HCT116 (cell line): ENCODE results near the gene SUPT16H. TPM values are rescaled to one million over a fixed set of nuclear protein-coding genes. Genes with fewer than 3 reads are reported as not detected.

ENCODE experiments used
- ATAC-seq: fragments of 200-7000 bp; cut with Tn5 transposase; 2 replicates; pipeline ENCODE4 v1.9.1; 2020; ENCODE audit warnings: mild to moderate bottlenecking, moderate library complexity
- BruUV-seq: library from RNA; stranded (reverse); fragments of 400-500 nt; replicated peaks from 2 replicates; lab custom pipeline; 2021; lab: Mats Ljungman, UMichigan
- CTCF ChIA-PET: fragments of 300-600 bp; sonication (Branson Sonifier 250); formaldehyde crosslinking; loops from one replicate; lab custom pipeline; 2021; ENCODE audit warnings: antibody characterized with exemption; lab: Charles Lee
- POLR2A ChIA-PET: fragments of 300-600, 350-600 bp; sonication (Branson Sonifier 250); formaldehyde crosslinking; loops from one replicate; lab custom pipeline; 2021; ENCODE audit warnings: antibody characterized with exemption; lab: Charles Lee
- RAD21 ChIA-PET, 2 experiments: fragments of 300-600 bp; sonication (Branson Sonifier 250); formaldehyde crosslinking; loops; one replicate each; lab custom pipeline; 2023; ENCODE audit warnings: low total read pairs in 2 of 2; ENCODE audit not compliant: uncharacterized antibody in 2 of 2, unreplicated experiment in 2 of 2, low non-redundant PET in 1 of 2; lab: Charles Lee
- DNase-seq: peaks from one replicate; pipeline ENCODE4 v3.0.0-alpha.2; 2010; ENCODE audit warnings: low read depth, low spot score
- H2AFZ ChIP-seq: fragments of 200-600 bp; shearing (Covaris generic), sonication (generic); 2 replicates; pipeline ENCODE4 v1.6.1; 2017; ENCODE audit warnings: low read depth, mixed run types, mixed read lengths, antibody characterized with exemption, low read length; ENCODE audit not compliant: poor library complexity, severe bottlenecking
- H3K27ac ChIP-seq: 2 replicates; pipeline ENCODE4 v1.5.1; 2012; ENCODE audit warnings: low read depth, low read length
- H3K27me3 ChIP-seq: fragments of 200-600 bp; sonication (generic); 2 replicates; pipeline ENCODE4 v1.6.1; 2016; ENCODE audit warnings: mixed run types, low read length, mixed read lengths; ENCODE audit not compliant: insufficient read depth
- H3K36me3 ChIP-seq, 2 experiments: fragments of 200-500 bp in 1 of 2; fragments of 200-600 bp in 1 of 2; sonication (Bioruptor generic) in 1 of 2; sonication (generic) in 1 of 2; 2 replicates each; pipeline versions ENCODE4 v1.5.1 to v1.6.1; 2014 to 2016; ENCODE audit warnings: low read length in 2 of 2, inconsistent platforms in 1 of 2, mixed read lengths in 1 of 2, mixed run types in 1 of 2; ENCODE audit not compliant: insufficient read depth in 2 of 2, control insufficient read depth in 1 of 2
- H3K4me1 ChIP-seq, 2 experiments: fragments of 200-600 bp in 1 of 2; sonication (generic) in 1 of 2; 2 replicates each; pipeline versions ENCODE4 v1.5.1 to v1.6.1; 2012 to 2017; ENCODE audit warnings: low read length in 2 of 2, inconsistent platforms in 1 of 2, mild to moderate bottlenecking in 1 of 2, mixed read lengths in 1 of 2, mixed run types in 1 of 2, moderate library complexity in 1 of 2; ENCODE audit not compliant: insufficient read depth in 2 of 2, control insufficient read depth in 1 of 2
- H3K4me2 ChIP-seq: fragments of 200-600 bp; sonication (generic); 2 replicates; pipeline ENCODE4 v1.6.1; 2017; ENCODE audit warnings: mixed run types, low read length, mixed read lengths
- H3K4me3 ChIP-seq, 2 experiments: fragments of 200-600 bp in 1 of 2; sonication (generic) in 1 of 2; replicated peaks in 1 of 2; 2 replicates each; pipeline ENCODE4 v1.5.1; 2011 to 2016; ENCODE audit warnings: low read length in 2 of 2, control low read depth in 1 of 2, low read depth in 1 of 2, mild to moderate bottlenecking in 1 of 2, mixed read lengths in 1 of 2, mixed run types in 1 of 2
- H3K79me2 ChIP-seq: fragments of 200-600 bp; sonication (generic); 2 replicates; pipeline ENCODE4 v1.6.1; 2017; ENCODE audit warnings: mild to moderate bottlenecking, mixed run types, low read length, moderate library complexity, mixed read lengths; ENCODE audit not compliant: insufficient read depth
- H3K9ac ChIP-seq: fragments of 200-600 bp; sonication (generic); 2 replicates; pipeline ENCODE4 v1.6.1; 2016; ENCODE audit warnings: low read length, mixed read lengths
- H3K9me2 ChIP-seq: fragments of 200-600 bp; sonication (generic), shearing (Covaris generic); 2 replicates; pipeline ENCODE4 v1.6.1; 2017; ENCODE audit warnings: mixed run types, mild to moderate bottlenecking, moderate library complexity; ENCODE audit not compliant: insufficient read depth
- H3K9me3 ChIP-seq, 2 experiments: fragments of 200-500 bp in 1 of 2; fragments of 200-600 bp in 1 of 2; sonication (Bioruptor generic) in 1 of 2; sonication (generic) in 1 of 2; 2 replicates each; pipeline ENCODE4 v1.6.1; 2014 to 2017; ENCODE audit warnings: low read length in 2 of 2, mixed read lengths in 2 of 2, inconsistent platforms in 1 of 2, low read depth in 1 of 2, mild to moderate bottlenecking in 1 of 2, mixed run types in 1 of 2, moderate library complexity in 1 of 2; ENCODE audit not compliant: control insufficient read depth in 1 of 2, insufficient read depth in 1 of 2
- H4K20me1 ChIP-seq: fragments of 200-600 bp; sonication (generic), shearing (Covaris generic); 2 replicates; pipeline ENCODE4 v1.6.1; 2017; ENCODE audit warnings: mixed run types, mild to moderate bottlenecking, moderate library complexity; ENCODE audit not compliant: insufficient read depth
- CBX3 ChIP-seq: IDR thresholded peaks from 2 replicates; pipeline ENCODE4 v1.6.1; 2012; ENCODE audit warnings: low read depth
- CTCF ChIP-seq, 3 experiments: fragments of 200-600 bp in 1 of 3; sonication (generic) in 1 of 3; IDR thresholded peaks in 2 of 3; conservative IDR thresholded peaks in 1 of 3; 2 replicates each; pipeline ENCODE4 v1.5.1; 2012 to 2017; ENCODE audit warnings: low read depth in 2 of 3, low read length in 2 of 3, antibody characterized with exemption in 1 of 3, borderline replicate concordance in 1 of 3, control low read depth in 1 of 3, mild to moderate bottlenecking in 1 of 3, mixed read lengths in 1 of 3, mixed run types in 1 of 3, moderate library complexity in 1 of 3; ENCODE audit not compliant: insufficient read depth in 1 of 3
- EZH2phosphoT487 ChIP-seq: fragments of 200-600 bp; IDR thresholded peaks from 2 replicates; pipeline ENCODE4 v1.6.1; 2018; ENCODE audit warnings: antibody characterized with exemption, borderline replicate concordance
- MAX ChIP-seq: IDR thresholded peaks from 2 replicates; pipeline ENCODE4 v1.6.1; 2012
- POLR2A ChIP-seq: IDR thresholded peaks from 2 replicates; pipeline ENCODE4 v1.7.0; 2011; ENCODE audit warnings: borderline replicate concordance; ENCODE audit not compliant: insufficient read depth, insufficient read length; ENCODE audit errors: extremely low read depth
- SIN3A ChIP-seq: IDR thresholded peaks from 2 replicates; pipeline ENCODE4 v1.6.1; 2012; ENCODE audit warnings: low read depth
- SP1 ChIP-seq: IDR thresholded peaks from 2 replicates; pipeline ENCODE4 v1.6.1; 2012; ENCODE audit warnings: low read depth
- intact Hi-C: fragments of 100-400 bp; cut with micrococcal nuclease; formaldehyde crosslinking; loops from 2 replicates; pipeline ENCODE4 v1.10.0; 2022
- total RNA-seq: library from RNA; stranded (reverse); gene quantifications from one replicate; pipeline ENCODE4 v1.2.1, GENCODE V29; 2021; ENCODE audit not compliant: unreplicated experiment

Gene SUPT16H
- total RNA-seq, 1 experiment from 2014 or later, result 154 TPM

- Histone ChIP-seq H2AFZ (no peak overlapping the region), H3K27ac (no peak overlapping the region; the same call in 1 of the 2 replicates), H3K4me3 (no peak overlapping the region; a peak in 1 of 4 replicates), H3K9ac (no peak overlapping the region; the same call in 1 of the 2 replicates), H4K20me1 (no peaks in the 10 kb centered on the region; the same call in 1 of the 2 replicates), H3K36me3 (peaks cover 17 to 30% of the 10 kb centered on the region in 2 experiments; a peak in 3 of 4 replicates), H3K79me2 (peaks cover 38% of the 10 kb centered on the region), H3K9me2 (no peaks in the 10 kb centered on the region), H3K4me1 (peaks cover 7 to 17% of the 10 kb centered on the region in 2 experiments; a peak in 3 of 4 replicates), H3K27me3 (no peaks in the 10 kb centered on the region), H3K4me2 (peak overlapping the region; percentile 67; the same call in 1 of the 2 replicates), H3K9me3 (no peaks in the 10 kb centered on the region)
- DNase-seq (no peak), ATAC-seq (no peak)
- ChIA-PET POLR2A (no interaction called here), RAD21 (no interaction called here), CTCF (interaction anchor here (0.7 to 1.3 kb wide), 2 partner anchors 62 to 91 kb away, joined by 3 to 4 read pairs; partner anchors contain the start of gene RAB2B)
- intact Hi-C loops, result no loop called here
- BruUV-seq, result no TSS peak
- TF ChIP-seq MAX, result no peak
- no peak for TF ChIP-seq EZH2phosphoT487
Observed at GRCh38 chr14:21385188-21385904, 1.5 kb upstream of the SUPT16H start.

- Histone ChIP-seq H3K4me1 (peaks cover 7 to 17% of the 10 kb centered on the region in 2 experiments; a peak in 3 of 4 replicates), H3K36me3 (peaks cover 10 to 25% of the 10 kb centered on the region in 2 experiments; a peak in 3 of 4 replicates), H3K9me3 (no peaks in the 10 kb centered on the region), H3K79me2 (peaks cover 47% of the 10 kb centered on the region), H4K20me1 (no peaks in the 10 kb centered on the region; the same call in 1 of the 2 replicates), H3K27ac (peak overlapping the region; percentile 87), H3K9me2 (no peaks in the 10 kb centered on the region), H3K4me3 (peak overlapping the region; percentile 95 to 100), H2AFZ (peak overlapping the region; percentile 19), H3K27me3 (no peaks in the 10 kb centered on the region), H3K4me2 (peak overlapping the region; percentile 67), H3K9ac (peak overlapping the region; percentile 96)
- CTCF ChIA-PET, result interaction anchor here (1.0 to 1.3 kb wide), 2 partner anchors 92 to 93 kb away, joined by 3 to 4 read pairs; partner anchors contain the start of gene RAB2B
- POLR2A ChIA-PET, result interaction anchor here (1.2 kb wide), 1 partner anchor 71 kb away, joined by 4 read pairs; the partner anchor contains the start of gene CHD8
- DNase-seq (no peak), ATAC-seq (no peak)
- TF ChIP-seq POLR2A, result no peak
- no peak for TF ChIP-seq CTCF (IDR thresholded peaks at IDR 0.05 in 2 of 3, conservative IDR thresholded peaks at IDR 0.05 in 1 of 3; ENCODE audit: borderline replicate concordance in 1 of 3, insufficient read depth in 1 of 3, low read depth in 2 of 3, low read length in 2 of 3)
- TF ChIP-seq CBX3, result no peak
- TF ChIP-seq SP1, result no peak
- TF ChIP-seq SIN3A, result no peak
- intact Hi-C loops, result no loop called here
- TSS peak; percentile 83 for BruUV-seq
- RAD21 ChIA-PET, result no interaction called here
Observed at GRCh38 chr14:21384494-21384851, 654 bp upstream of the SUPT16H start.
